Prostate gland (tissue), 2 donors: ENCODE data around the gene PPP1R36.
"Not testable (repeated sequence)": the region's sequence is repeated elsewhere in the genome, so short reads cannot be mapped to it uniquely, and the experiment has no call there.

Source experiments
- POLR2A ChIP-seq: fragments of 450-650 bp; IDR thresholded peaks from one replicate; pipeline ENCODE4 v1.6.1; 2016; ENCODE audit warnings: antibody characterized with exemption, mild to moderate bottlenecking
- TF ChIP-seq, protein P1 (sequence below), 4 experiments: fragments of 200-600 bp in 2 of 4; fragments of 450-650 bp in 2 of 4; sonication (generic) in 2 of 4; IDR thresholded peaks; 1 replicate in 3 of 4; 2 replicates in 1 of 4; pipeline ENCODE4 v1.5.1; 2016 to 2019; ENCODE audit warnings: antibody characterized with exemption in 4 of 4, mild to moderate bottlenecking in 2 of 4, moderate library complexity in 2 of 4

- TF ChIP-seq, protein P1, sequence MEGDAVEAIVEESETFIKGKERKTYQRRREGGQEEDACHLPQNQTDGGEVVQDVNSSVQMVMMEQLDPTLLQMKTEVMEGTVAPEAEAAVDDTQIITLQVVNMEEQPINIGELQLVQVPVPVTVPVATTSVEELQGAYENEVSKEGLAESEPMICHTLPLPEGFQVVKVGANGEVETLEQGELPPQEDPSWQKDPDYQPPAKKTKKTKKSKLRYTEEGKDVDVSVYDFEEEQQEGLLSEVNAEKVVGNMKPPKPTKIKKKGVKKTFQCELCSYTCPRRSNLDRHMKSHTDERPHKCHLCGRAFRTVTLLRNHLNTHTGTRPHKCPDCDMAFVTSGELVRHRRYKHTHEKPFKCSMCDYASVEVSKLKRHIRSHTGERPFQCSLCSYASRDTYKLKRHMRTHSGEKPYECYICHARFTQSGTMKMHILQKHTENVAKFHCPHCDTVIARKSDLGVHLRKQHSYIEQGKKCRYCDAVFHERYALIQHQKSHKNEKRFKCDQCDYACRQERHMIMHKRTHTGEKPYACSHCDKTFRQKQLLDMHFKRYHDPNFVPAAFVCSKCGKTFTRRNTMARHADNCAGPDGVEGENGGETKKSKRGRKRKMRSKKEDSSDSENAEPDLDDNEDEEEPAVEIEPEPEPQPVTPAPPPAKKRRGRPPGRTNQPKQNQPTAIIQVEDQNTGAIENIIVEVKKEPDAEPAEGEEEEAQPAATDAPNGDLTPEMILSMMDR (IDR thresholded peaks at IDR 0.05) = not testable (repeated sequence)
- not testable (repeated sequence) for TF ChIP-seq POLR2A
Measured at GRCh38 chr14:64558216-64558615, 8.5 kb downstream of the PPP1R36 start.
